Measurements from ENCODE around the gene GAPDHS. TPM values are rescaled to one million over a fixed set of nuclear protein-coding genes. Genes with fewer than 3 reads are reported as not detected.

GAPDHS gene
- total and polyA plus RNA-seq, 2 experiments from 2014 or later: not detected

DNA sequence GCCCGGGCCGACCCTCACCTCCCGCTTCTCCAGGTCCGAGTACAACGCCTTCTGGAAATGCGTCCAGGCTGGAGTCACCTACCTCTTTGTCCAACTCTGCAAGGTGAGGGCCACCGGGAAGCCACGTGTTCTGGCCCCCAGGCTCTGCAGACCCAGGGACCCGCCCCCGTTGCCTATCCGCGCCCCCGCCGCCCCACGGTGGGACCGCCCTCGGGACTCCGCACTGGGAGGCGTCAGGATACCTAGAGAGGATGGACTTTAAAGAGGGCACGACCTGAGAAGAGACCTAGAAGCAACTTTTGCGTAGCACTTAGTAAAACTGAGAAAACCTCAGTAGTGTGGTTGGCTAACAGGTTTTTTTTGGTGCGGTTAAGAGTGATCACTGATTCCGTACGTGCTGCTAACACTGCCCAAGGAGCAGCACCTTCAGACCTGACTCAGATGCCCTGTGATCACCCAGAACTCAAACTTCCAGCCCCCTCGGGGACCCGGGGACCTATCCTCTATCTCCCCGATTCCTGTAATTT is 12.7 kb downstream of the GAPDHS start:
- Histone ChIP-seq H3K36me3 (no peaks in the 10 kb centered on the region), H3K27me3 (no peaks in the 10 kb centered on the region), H3K9me3 (ENCODE audit: low read depth) (no peaks in the 10 kb centered on the region), H3K4me1 (ENCODE audit: low read depth) (peaks cover 3% of the 10 kb centered on the region), H3K4me3 (peak overlapping the region; percentile 58), H3K27ac (peak overlapping the region; percentile 7)
- TF ChIP-seq, protein P1, sequence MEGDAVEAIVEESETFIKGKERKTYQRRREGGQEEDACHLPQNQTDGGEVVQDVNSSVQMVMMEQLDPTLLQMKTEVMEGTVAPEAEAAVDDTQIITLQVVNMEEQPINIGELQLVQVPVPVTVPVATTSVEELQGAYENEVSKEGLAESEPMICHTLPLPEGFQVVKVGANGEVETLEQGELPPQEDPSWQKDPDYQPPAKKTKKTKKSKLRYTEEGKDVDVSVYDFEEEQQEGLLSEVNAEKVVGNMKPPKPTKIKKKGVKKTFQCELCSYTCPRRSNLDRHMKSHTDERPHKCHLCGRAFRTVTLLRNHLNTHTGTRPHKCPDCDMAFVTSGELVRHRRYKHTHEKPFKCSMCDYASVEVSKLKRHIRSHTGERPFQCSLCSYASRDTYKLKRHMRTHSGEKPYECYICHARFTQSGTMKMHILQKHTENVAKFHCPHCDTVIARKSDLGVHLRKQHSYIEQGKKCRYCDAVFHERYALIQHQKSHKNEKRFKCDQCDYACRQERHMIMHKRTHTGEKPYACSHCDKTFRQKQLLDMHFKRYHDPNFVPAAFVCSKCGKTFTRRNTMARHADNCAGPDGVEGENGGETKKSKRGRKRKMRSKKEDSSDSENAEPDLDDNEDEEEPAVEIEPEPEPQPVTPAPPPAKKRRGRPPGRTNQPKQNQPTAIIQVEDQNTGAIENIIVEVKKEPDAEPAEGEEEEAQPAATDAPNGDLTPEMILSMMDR (IDR thresholded peaks at IDR 0.05; ENCODE audit: low read depth, low read length): no peak
- peak in 1 of 2 donors; percentile 30 for DNase-seq (ENCODE audit: low read depth in 1 of 2, low spot score in 1 of 2)

- DNase-seq (ENCODE audit: low read depth in 1 of 2, low spot score in 1 of 2): no peak
- TF ChIP-seq, protein P1 (IDR thresholded peaks at IDR 0.05; ENCODE audit: low read depth, low read length): no peak
- Histone ChIP-seq H3K27ac (no peak overlapping the region), H3K4me3 (peak overlapping the region; percentile 58), H3K4me1 (ENCODE audit: low read depth) (peaks cover 3% of the 10 kb centered on the region), H3K36me3 (no peaks in the 10 kb centered on the region), H3K27me3 (no peaks in the 10 kb centered on the region), H3K9me3 (ENCODE audit: low read depth) (no peaks in the 10 kb centered on the region)
Measured at GRCh38 chr19:35546532-35546931, 13.3 kb downstream of the GAPDHS start.

- Histone ChIP-seq H3K36me3 (no peaks in the 10 kb centered on the region), H3K4me1 (ENCODE audit: low read depth) (peaks cover 3% of the 10 kb centered on the region), H3K4me3 (no peak overlapping the region), H3K27me3 (no peaks in the 10 kb centered on the region), H3K27ac (no peak overlapping the region), H3K9me3 (ENCODE audit: low read depth) (no peaks in the 10 kb centered on the region)
- TF ChIP-seq, protein P1 (IDR thresholded peaks at IDR 0.05; ENCODE audit: low read depth, low read length): peak; percentile 68
- peak; percentile 81 to 89 for DNase-seq (ENCODE audit: low read depth in 1 of 2, low spot score in 1 of 2)
Measured at GRCh38 chr19:35549174-35549788, 16.0 kb downstream of the GAPDHS start.

DNA sequence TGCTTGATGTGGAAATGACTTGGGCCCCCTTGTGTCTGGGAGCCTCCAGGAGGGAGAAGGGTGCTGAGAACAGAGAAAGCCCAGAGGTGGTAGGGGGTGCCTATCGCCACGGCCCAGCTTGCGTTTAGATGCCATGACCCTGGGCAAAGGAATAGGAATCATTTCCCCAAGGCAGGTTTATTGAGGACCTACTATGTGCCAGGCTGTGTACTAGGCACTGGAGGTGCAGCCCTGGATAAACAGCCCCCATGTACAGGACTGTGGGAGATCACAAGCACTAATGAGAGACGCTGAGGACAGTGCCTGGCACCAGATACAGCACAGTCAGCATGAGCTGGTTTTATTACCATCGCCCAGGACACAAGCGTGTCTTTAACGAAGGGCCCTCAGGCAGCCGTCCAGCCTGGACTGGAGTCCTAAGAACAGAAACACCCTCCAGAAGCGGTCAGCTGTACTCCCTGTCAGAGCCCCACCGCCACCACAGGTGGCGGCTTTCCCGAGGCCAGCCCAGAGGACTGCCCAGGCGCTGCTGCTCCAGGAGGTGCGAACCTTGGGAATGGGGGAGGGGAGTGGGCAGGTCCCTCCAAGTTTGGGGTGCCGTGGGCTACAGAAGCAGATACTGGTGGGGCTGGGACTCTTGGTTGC is 16.7 kb downstream of the GAPDHS start:
- no peak for DNase-seq (ENCODE audit: low read depth in 1 of 2, low spot score in 1 of 2)
- H3K36me3 ChIP-seq: no peaks in the 10 kb centered on the region
- no peak overlapping the region for H3K27ac ChIP-seq
- H3K9me3 ChIP-seq (ENCODE audit: low read depth): no peaks in the 10 kb centered on the region
- no peaks in the 10 kb centered on the region for H3K27me3 ChIP-seq
- TF ChIP-seq, protein P1 (IDR thresholded peaks at IDR 0.05; ENCODE audit: low read depth, low read length): no peak
- H3K4me3 ChIP-seq: no peak overlapping the region
- no peaks in the 10 kb centered on the region for H3K4me1 ChIP-seq (ENCODE audit: low read depth)

- Histone ChIP-seq H3K27ac (no peak overlapping the region), H3K36me3 (no peaks in the 10 kb centered on the region), H3K4me3 (no peak overlapping the region), H3K4me1 (ENCODE audit: low read depth) (no peaks in the 10 kb centered on the region), H3K27me3 (no peaks in the 10 kb centered on the region), H3K9me3 (ENCODE audit: low read depth) (no peaks in the 10 kb centered on the region)
- TF ChIP-seq, protein P1 (IDR thresholded peaks at IDR 0.05; ENCODE audit: low read depth, low read length): no peak
- no peak for DNase-seq (ENCODE audit: low read depth in 1 of 2, low spot score in 1 of 2)
Measured at GRCh38 chr19:35551091-35551810, 18.0 kb downstream of the GAPDHS start.
